Ascending aorta (tissue), 2 donors: ENCODE results near the gene IL31RA. TPM values are rescaled to one million over a fixed set of nuclear protein-coding genes. Genes with fewer than 3 reads are reported as not detected.
A peak's percentile ranks its signal among the peaks of the same experiment; 100 is the strongest.
"Not testable (repeated sequence)": the region's sequence is repeated elsewhere in the genome, so short reads cannot be mapped to it uniquely, and the experiment has no call there.

Experiments
- DNase-seq, 2 donors: peaks; one replicate each; pipeline ENCODE4 v3.0.0-alpha.2; 2019; ENCODE audit warnings: low spot score in 2 of 2
- H3K27ac ChIP-seq, 2 donors: fragments of 200-600 bp; sonication (generic); one replicate each; pipeline ENCODE4 v1.5.1; 2016 to 2017; ENCODE audit warnings: mild to moderate bottlenecking in 1 of 2
- H3K27me3 ChIP-seq: fragments of 200-600 bp; sonication (generic); one replicate; pipeline ENCODE4 v1.5.1; 2017
- H3K36me3 ChIP-seq, 2 donors: fragments of 200-600 bp; sonication (generic); one replicate each; pipeline ENCODE4 v1.5.1; 2016
- H3K4me1 ChIP-seq, 2 donors: fragments of 200-600 bp; sonication (generic); one replicate each; pipeline ENCODE4 v1.5.1; 2016 to 2017; ENCODE audit warnings: mild to moderate bottlenecking in 1 of 2
- H3K4me3 ChIP-seq, 2 donors: fragments of 200-600 bp; sonication (generic); one replicate each; pipeline ENCODE4 v1.5.1; 2016 to 2017; ENCODE audit warnings: mild to moderate bottlenecking in 1 of 2
- H3K9me3 ChIP-seq, 2 donors: fragments of 200-600 bp; sonication (generic); one replicate each; pipeline ENCODE4 v1.5.1; 2016
- CTCF ChIP-seq, 3 experiments: fragments of 200-600 bp in 2 of 3; fragments of 450-650 bp in 1 of 3; sonication (generic) in 2 of 3; IDR thresholded peaks; one replicate each; pipeline ENCODE4 v1.5.1; 2016 to 2019; ENCODE audit warnings: antibody characterized with exemption in 3 of 3, mild to moderate bottlenecking in 1 of 3, moderate library complexity in 1 of 3
- intact Hi-C: fragments of 100-400 bp; cut with DNase I; formaldehyde crosslinking; loops from one replicate; pipeline ENCODE4 v1.15.1; 2023
- total RNA-seq: library from RNA; depleted of rRNA; stranded (reverse); fragments of >200 nt; gene quantifications from one replicate; pipeline ENCODE4 v1.1.0, GENCODE V29; 2016

Gene IL31RA
- total RNA-seq, 1 donor from 2014 or later, result not detected

GRCh38 chr5:55936100-55936693, 85.0 kb downstream of the IL31RA start:
- TF ChIP-seq CTCF (IDR thresholded peaks at IDR 0.05), result peak; percentile 67 to 75 (median 68)
- Histone ChIP-seq H3K4me1 (peaks cover 0 to 4% of the 10 kb centered on the region in 2 donors), H3K27ac (no peak overlapping the region), H3K9me3 (no peaks in the 10 kb centered on the region), H3K4me3 (no peak overlapping the region), H3K27me3 (no peaks in the 10 kb centered on the region), H3K36me3 (peaks cover 11 to 36% of the 10 kb centered on the region in 2 donors)
- intact Hi-C loops, result loop anchor here (2.0 to 10.0 kb wide), 3 partner anchors 265 to 899 kb away; no protein-coding TSS in a partner anchor
- DNase-seq, result peak in 1 of 2 donors; percentile 81

DNA sequence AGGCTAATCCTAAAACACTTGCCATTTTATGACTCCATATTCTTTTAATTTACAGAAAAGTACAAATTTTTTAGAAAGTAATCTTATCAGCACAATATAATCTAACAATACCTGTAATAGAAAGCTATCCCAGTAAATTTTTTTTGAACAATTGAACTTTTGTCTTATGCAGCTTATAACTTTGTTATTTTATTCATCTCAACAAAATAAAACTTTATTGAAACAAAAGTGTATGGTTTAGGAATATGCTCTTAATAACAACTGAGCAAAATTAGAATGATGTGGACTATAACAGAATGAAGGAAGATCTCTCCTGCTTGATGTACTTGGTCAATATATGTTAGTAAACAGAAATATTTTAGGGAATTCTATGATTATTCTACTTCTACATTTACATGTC, 86.4 kb downstream of the IL31RA start:
- intact Hi-C loops, result loop anchor here (2.0 to 10.0 kb wide), 3 partner anchors 263 to 897 kb away; no protein-coding TSS in a partner anchor
- H3K27me3 ChIP-seq, H3K4me3 ChIP-seq, H3K4me1 ChIP-seq, H3K9me3 ChIP-seq, H3K27ac ChIP-seq, DNase-seq: not testable (repeated sequence)
- peaks cover 25 to 50% of the 10 kb centered on the region in 2 donors for H3K36me3 ChIP-seq

DNA sequence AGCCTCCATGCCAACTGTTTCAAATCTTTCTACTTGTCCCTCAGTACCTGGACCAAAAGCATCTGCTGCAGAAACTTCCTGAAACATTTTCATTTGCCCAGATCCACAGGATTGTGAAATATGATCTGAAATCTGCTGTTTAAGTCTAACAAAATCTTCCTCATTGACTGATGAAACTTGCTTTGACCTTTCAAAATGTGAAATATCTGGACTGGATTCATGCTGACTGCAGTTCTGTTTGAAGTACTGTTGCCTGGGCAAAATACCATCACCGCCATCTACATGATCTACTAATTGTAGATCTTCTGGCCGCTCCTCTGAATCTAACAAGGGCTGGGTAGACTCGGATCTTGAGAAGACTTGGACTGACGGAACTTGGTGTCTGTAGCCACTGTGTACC, 90.0 kb downstream of the IL31RA start:
- H3K27ac ChIP-seq, intact Hi-C loops, H3K27me3 ChIP-seq, H3K9me3 ChIP-seq, H3K4me1 ChIP-seq, H3K4me3 ChIP-seq, DNase-seq: not testable (repeated sequence)
- peaks cover 40 to 61% of the 10 kb centered on the region in 2 donors for H3K36me3 ChIP-seq

DNA sequence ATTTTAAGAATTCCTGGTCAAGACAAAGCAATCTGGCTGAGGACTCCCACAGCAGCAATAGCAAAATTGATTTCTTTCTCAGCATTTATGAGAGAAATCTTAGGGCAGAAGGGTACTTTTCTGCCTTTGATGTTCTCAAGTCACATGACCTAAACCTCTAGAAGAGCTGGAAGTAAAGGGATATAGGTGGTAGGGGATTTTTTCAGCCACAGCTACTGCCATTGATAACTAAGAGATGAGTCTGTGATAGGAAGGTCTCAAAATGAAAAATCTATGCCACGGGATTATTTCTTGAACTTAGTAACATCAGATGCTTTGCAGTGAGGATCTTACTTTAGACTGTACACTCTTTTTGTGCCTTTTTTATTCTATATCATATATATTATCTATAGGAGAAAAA, 108.1 kb downstream of the IL31RA start:
- no peaks in the 10 kb centered on the region for H3K9me3 ChIP-seq
- H3K4me1 ChIP-seq, result no peaks in the 10 kb centered on the region
- no peak overlapping the region for H3K4me3 ChIP-seq
- intact Hi-C loops, result no loop called here
- no peak overlapping the region for H3K27ac ChIP-seq
- H3K27me3 ChIP-seq, result no peaks in the 10 kb centered on the region
- H3K36me3 ChIP-seq, result peaks cover 63 to 79% of the 10 kb centered on the region in 2 donors
- TF ChIP-seq CTCF (IDR thresholded peaks at IDR 0.05), result no peak
- DNase-seq, result no peak

GRCh38 chr5:55960779-55961178, 109.6 kb downstream of the IL31RA start:
- Histone ChIP-seq H3K4me1 (no peaks in the 10 kb centered on the region), H3K4me3 (no peak overlapping the region), H3K36me3 (peaks cover 47 to 63% of the 10 kb centered on the region in 2 donors), H3K27me3 (no peaks in the 10 kb centered on the region), H3K9me3 (no peaks in the 10 kb centered on the region), H3K27ac (no peak overlapping the region)
- TF ChIP-seq CTCF (IDR thresholded peaks at IDR 0.05), result no peak
- DNase-seq, result no peak
- intact Hi-C loops, result no loop called here

- no peaks in the 10 kb centered on the region for H3K27me3 ChIP-seq
- peaks cover 47 to 51% of the 10 kb centered on the region in 2 donors for H3K36me3 ChIP-seq
- H3K27ac ChIP-seq, result no peak overlapping the region
- peaks cover 0 to 2% of the 10 kb centered on the region in 2 donors for H3K4me1 ChIP-seq
- H3K4me3 ChIP-seq, result no peak overlapping the region
- intact Hi-C loops, result no loop called here
- no peak for TF ChIP-seq CTCF (IDR thresholded peaks at IDR 0.05)
- no peaks in the 10 kb centered on the region for H3K9me3 ChIP-seq
- DNase-seq, result no peak
Measured at GRCh38 chr5:55965525-55965924, 114.4 kb downstream of the IL31RA start.
